HEK293 (cell line): ENCODE measurements around the gene COPG1.

Experiments
- CTCF ChIA-PET: fragments of 350-600 bp; formaldehyde crosslinking; extraction: SDS; loops from one replicate; lab custom pipeline; 2021; ENCODE audit warnings: antibody characterized with exemption; lab: Yijun Ruan, JAX
- POLR2A ChIA-PET: fragments of 300-600 bp; formaldehyde crosslinking; extraction: SDS; loops from one replicate; lab custom pipeline; 2020; ENCODE audit warnings: antibody characterized with exemption, inconsistent platforms; lab: Yijun Ruan, JAX
- H3K27ac ChIP-seq: fragments of 200-500 bp; sonication (Bioruptor generic); 2 replicates; pipeline ENCODE4 v1.5.1; 2014; ENCODE audit warnings: low read depth, low read length, control low read depth, inconsistent platforms; ENCODE audit errors: extremely low read depth
- H3K36me3 ChIP-seq, 2 experiments: fragments of 200-500 bp in 1 of 2; sonication (Bioruptor generic) in 1 of 2; 1 replicate in 1 of 2; 2 replicates in 1 of 2; pipeline ENCODE4 v1.5.1; 2014 to 2017; ENCODE audit warnings: inconsistent platforms in 2 of 2, low read length in 2 of 2; ENCODE audit not compliant: control insufficient read depth in 2 of 2, insufficient read depth in 1 of 2
- H3K4me1 ChIP-seq: fragments of 200-500 bp; sonication (Bioruptor generic); 2 replicates; pipeline ENCODE4 v1.5.1; 2014; ENCODE audit warnings: mild to moderate bottlenecking, low read length, inconsistent platforms; ENCODE audit not compliant: control insufficient read depth, insufficient read depth
- H3K4me3 ChIP-seq: 2 replicates; pipeline ENCODE4 v1.5.1; 2011; ENCODE audit warnings: low read depth, mild to moderate bottlenecking, control low read depth, low read length, moderate library complexity
- H3K9me3 ChIP-seq: fragments of 200-500 bp; sonication (Bioruptor generic); 2 replicates; pipeline ENCODE4 v1.5.1; 2014; ENCODE audit warnings: low read depth, low read length, inconsistent platforms; ENCODE audit not compliant: control insufficient read depth, insufficient read depth
- MEIS1 ChIP-seq: sonication (generic); formaldehyde crosslinking; IDR thresholded peaks from 2 replicates; pipeline ENCODE4 v1.8.1; 2022; ENCODE audit warnings: missing genetic modification reagents, mild to moderate bottlenecking, borderline replicate concordance
- TRIM28 ChIP-seq: IDR thresholded peaks from 2 replicates; pipeline ENCODE4 v1.6.1; 2011; ENCODE audit warnings: low read length, control low read depth, borderline replicate concordance
- ZIC2 ChIP-seq: fragments of 450-650 bp; formaldehyde crosslinking; IDR thresholded peaks from 2 replicates; pipeline ENCODE4 v1.5.1; 2016; ENCODE audit warnings: missing biosample characterization, missing genetic modification characterization
- ZNF112 ChIP-seq: fragments of 450-650 bp; formaldehyde crosslinking; IDR thresholded peaks from 2 replicates; pipeline ENCODE4 v1.5.0; 2017; ENCODE audit warnings: missing biosample characterization, missing genetic modification characterization
- ZNF121 ChIP-seq: fragments of 450-650 bp; formaldehyde crosslinking; IDR thresholded peaks from 2 replicates; pipeline ENCODE4 v1.5.1; 2016; ENCODE audit warnings: missing biosample characterization, missing genetic modification characterization
- ZNF19 ChIP-seq: fragments of 450-650 bp; formaldehyde crosslinking; IDR thresholded peaks from 2 replicates; pipeline ENCODE4; 2016; ENCODE audit warnings: missing biosample characterization, missing genetic modification characterization, low read depth
- ZNF248 ChIP-seq: fragments of 450-650 bp; formaldehyde crosslinking; IDR thresholded peaks from 2 replicates; pipeline ENCODE4 v1.5.1; 2017; ENCODE audit warnings: missing biosample characterization, missing genetic modification characterization
- ZNF274 ChIP-seq, 2 experiments: fragments of 200-500 bp in 1 of 2; fragments of 450-650 bp in 1 of 2; sonication (Bioruptor generic) in 1 of 2; formaldehyde crosslinking in 1 of 2; IDR thresholded peaks; 2 replicates each; pipeline versions ENCODE4 v1.5.1 to v1.6.1; 2014 to 2016; ENCODE audit warnings: borderline replicate concordance in 1 of 2, inconsistent platforms in 1 of 2, low read length in 1 of 2, missing biosample characterization in 1 of 2, missing genetic modification characterization in 1 of 2
- ZNF366 ChIP-seq: fragments of 450-650 bp; formaldehyde crosslinking; conservative IDR thresholded peaks from 2 replicates; pipeline ENCODE4 v1.5.1; 2016; ENCODE audit warnings: missing biosample characterization, missing genetic modification characterization
- ZNF449 ChIP-seq: fragments of 450-650 bp; formaldehyde crosslinking; IDR thresholded peaks from 2 replicates; pipeline ENCODE4 v1.5.1; 2017; ENCODE audit warnings: missing biosample characterization, mild to moderate bottlenecking, missing genetic modification characterization, moderate library complexity
- ZNF548 ChIP-seq: fragments of 450-650 bp; formaldehyde crosslinking; IDR thresholded peaks from 2 replicates; pipeline ENCODE4 v1.5.1; 2016; ENCODE audit warnings: missing biosample characterization, missing genetic modification characterization
- ZNF600 ChIP-seq: fragments of 450-650 bp; formaldehyde crosslinking; IDR thresholded peaks from 2 replicates; pipeline ENCODE4 v1.5.1; 2016; ENCODE audit warnings: missing biosample characterization, missing genetic modification characterization
- ZNF621 ChIP-seq: fragments of 450-650 bp; formaldehyde crosslinking; IDR thresholded peaks from 2 replicates; pipeline ENCODE4 v1.5.1; 2017; ENCODE audit warnings: missing biosample characterization, missing genetic modification characterization
- ZNF791 ChIP-seq: fragments of 450-650 bp; formaldehyde crosslinking; IDR thresholded peaks from 2 replicates; pipeline ENCODE4 v1.5.1; 2016; ENCODE audit warnings: missing biosample characterization, missing genetic modification characterization
- ZSCAN5A ChIP-seq: fragments of 450-650 bp; formaldehyde crosslinking; IDR thresholded peaks from 2 replicates; pipeline ENCODE4 v1.5.1; 2016; ENCODE audit warnings: missing biosample characterization, missing genetic modification characterization
- TF ChIP-seq, protein P1 (sequence below): fragments of 450-650 bp; formaldehyde crosslinking; conservative IDR thresholded peaks from 2 replicates; pipeline ENCODE4 v1.5.1; 2016; ENCODE audit warnings: low read depth, missing biosample characterization, missing genetic modification characterization

COPG1 gene

GRCh38 chr3:129235344-129235917 lies 14.0 kb upstream of the COPG1 start (continued):
- TF ChIP-seq MEIS1 (CRISPR knock-in tag) (no peak), ZNF791 (tag by site-specific recombination) (no peak)
- TF ChIP-seq, all 188 proteins: peak for 0

DNA sequence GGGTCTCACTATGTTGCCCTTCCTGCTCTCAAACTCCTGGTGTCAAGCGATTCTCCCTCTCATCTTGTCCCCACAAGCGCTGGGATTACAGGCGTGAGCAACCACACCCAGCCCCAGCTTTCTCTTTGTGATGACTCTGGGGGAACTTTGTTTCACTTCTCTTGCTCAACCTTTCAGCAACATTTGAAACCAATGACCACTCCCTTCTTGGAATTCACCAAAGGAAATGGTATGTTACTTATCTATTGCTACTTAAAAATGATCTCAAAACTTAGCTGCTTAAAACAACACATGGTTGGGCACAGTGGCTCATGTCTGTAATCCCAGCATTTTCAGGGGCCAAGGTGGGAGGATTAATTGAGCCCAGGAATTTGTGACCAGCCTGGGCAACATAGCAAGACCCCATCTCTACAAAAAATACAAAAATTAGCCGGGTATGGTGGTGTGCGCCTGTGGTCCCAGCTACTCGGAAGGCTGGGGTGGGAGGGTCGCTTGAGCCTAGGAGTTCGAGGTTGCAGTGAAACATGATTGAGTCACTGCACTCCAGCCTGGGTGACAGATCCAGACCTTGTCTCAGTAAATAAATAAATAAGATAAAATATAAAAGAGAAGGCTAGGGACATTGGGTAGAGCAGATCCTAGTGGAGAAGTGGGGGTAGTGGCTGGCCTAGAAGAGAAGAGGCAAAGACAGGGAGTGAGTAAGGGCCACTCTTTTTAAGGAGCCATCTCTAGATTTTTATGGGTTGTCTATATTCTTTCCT lies 10.3 kb upstream of the COPG1 start:
- TF ChIP-seq, protein P1, sequence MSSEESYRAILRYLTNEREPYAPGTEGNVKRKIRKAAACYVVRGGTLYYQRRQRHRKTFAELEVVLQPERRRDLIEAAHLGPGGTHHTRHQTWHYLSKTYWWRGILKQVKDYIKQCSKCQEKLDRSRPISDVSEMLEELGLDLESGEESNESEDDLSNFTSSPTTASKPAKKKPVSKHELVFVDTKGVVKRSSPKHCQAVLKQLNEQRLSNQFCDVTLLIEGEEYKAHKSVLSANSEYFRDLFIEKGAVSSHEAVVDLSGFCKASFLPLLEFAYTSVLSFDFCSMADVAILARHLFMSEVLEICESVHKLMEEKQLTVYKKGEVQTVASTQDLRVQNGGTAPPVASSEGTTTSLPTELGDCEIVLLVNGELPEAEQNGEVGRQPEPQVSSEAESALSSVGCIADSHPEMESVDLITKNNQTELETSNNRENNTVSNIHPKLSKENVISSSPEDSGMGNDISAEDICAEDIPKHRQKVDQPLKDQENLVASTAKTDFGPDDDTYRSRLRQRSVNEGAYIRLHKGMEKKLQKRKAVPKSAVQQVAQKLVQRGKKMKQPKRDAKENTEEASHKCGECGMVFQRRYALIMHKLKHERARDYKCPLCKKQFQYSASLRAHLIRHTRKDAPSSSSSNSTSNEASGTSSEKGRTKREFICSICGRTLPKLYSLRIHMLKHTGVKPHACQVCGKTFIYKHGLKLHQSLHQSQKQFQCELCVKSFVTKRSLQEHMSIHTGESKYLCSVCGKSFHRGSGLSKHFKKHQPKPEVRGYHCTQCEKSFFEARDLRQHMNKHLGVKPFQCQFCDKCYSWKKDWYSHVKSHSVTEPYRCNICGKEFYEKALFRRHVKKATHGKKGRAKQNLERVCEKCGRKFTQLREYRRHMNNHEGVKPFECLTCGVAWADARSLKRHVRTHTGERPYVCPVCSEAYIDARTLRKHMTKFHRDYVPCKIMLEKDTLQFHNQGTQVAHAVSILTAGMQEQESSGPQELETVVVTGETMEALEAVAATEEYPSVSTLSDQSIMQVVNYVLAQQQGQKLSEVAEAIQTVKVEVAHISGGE (tag by site-specific recombination), result no peak
- peak; percentile 51; the same call in 1 of the 2 replicates for TF ChIP-seq ZNF121
- Histone ChIP-seq H3K4me1 (no peaks in the 10 kb centered on the region), H3K4me3 (no peak overlapping the region), H3K36me3 (no peaks in the 10 kb centered on the region), H3K9me3 (no peaks in the 10 kb centered on the region), H3K27ac (no peak overlapping the region)
- ChIA-PET CTCF (interaction anchor here (0.5 to 1.0 kb wide), 3 partner anchors 9 to 269 kb away, joined by 3 to 6 read pairs (median 5); no protein-coding TSS in a partner anchor), POLR2A (no interaction called here)

- Histone ChIP-seq H3K4me1 (no peaks in the 10 kb centered on the region), H3K36me3 (no peaks in the 10 kb centered on the region), H3K9me3 (no peaks in the 10 kb centered on the region), H3K4me3 (no peak overlapping the region), H3K27ac (no peak overlapping the region)
- ChIA-PET CTCF (interaction anchor here (0.7 to 1.6 kb wide), 2 partner anchors 270 to 620 kb away, joined by 3 to 13 read pairs; no protein-coding TSS in a partner anchor), POLR2A (interaction anchor here (0.6 kb wide), 1 partner anchor 485 kb away, joined by 3 read pairs; no protein-coding TSS in a partner anchor)
- TF ChIP-seq ZNF112 (no peak), ZNF19 (tag by site-specific recombination) (no peak), ZNF621 (tag by site-specific recombination) (no peak), ZNF366 (no peak), ZNF274 (IDR thresholded peaks at IDR 0.05; ENCODE audit: low read length) (no peak), ZNF274 (tag by site-specific recombination; IDR thresholded peaks at IDR 0.05; ENCODE audit: borderline replicate concordance) (no peak), ZSCAN5A (tag by site-specific recombination) (no peak), ZNF548 (tag by site-specific recombination) (no peak), TRIM28 (no peak), ZNF248 (tag by site-specific recombination) (no peak), ZIC2 (tag by site-specific recombination) (no peak), ZNF449 (tag by site-specific recombination) (no peak), ZNF600 (no peak)
Observed at GRCh38 chr3:129239991-129240390, 9.4 kb upstream of the COPG1 start.
